IMR-90 (cell line): ENCODE data around the gene IFT52. TPM values are rescaled to one million over a fixed set of nuclear protein-coding genes. Genes with fewer than 3 reads are reported as not detected.

ENCODE experiments used
- ATAC-seq: fragments of 200-7000 bp; cut with Tn5 transposase; 2 replicates; pipeline ENCODE4 v1.9.1; 2020; ENCODE audit warnings: low read depth, mild to moderate bottlenecking, moderate library complexity
- BruUV-seq: library from RNA; stranded (reverse); fragments of 400-500 nt; replicated peaks from 2 replicates; lab custom pipeline; 2021; lab: Mats Ljungman, UMichigan
- CTCF ChIA-PET: fragments of 300-600 bp; formaldehyde crosslinking; extraction: SDS; loops from one replicate; lab custom pipeline; 2021; ENCODE audit warnings: antibody characterized with exemption; lab: Yijun Ruan, JAX
- POLR2A ChIA-PET: fragments of 300-600 bp; sonication (Branson Sonifier 250); formaldehyde crosslinking; loops from one replicate; lab custom pipeline; 2022; ENCODE audit warnings: antibody characterized with exemption; ENCODE audit not compliant: unreplicated experiment; lab: Charles Lee
- DNase-seq: peaks from one replicate; pipeline ENCODE4 v3.0.0; 2013
- H2AFZ ChIP-seq: replicated peaks from 2 replicates; pipeline ENCODE3; 2013; ENCODE audit warnings: low read length, mild to moderate bottlenecking; ENCODE audit not compliant: poor library complexity
- H2AK5ac ChIP-seq: 2 replicates; pipeline ENCODE4 v1.6.1; 2013; ENCODE audit warnings: low read depth, low read length, inconsistent platforms
- H2AK9ac ChIP-seq: replicated peaks from 2 replicates; pipeline ENCODE3; 2013; ENCODE audit warnings: mild to moderate bottlenecking, low read depth, low read length, moderate library complexity; ENCODE audit not compliant: poor library complexity
- H2BK120ac ChIP-seq: 2 replicates; pipeline ENCODE4 v1.6.1; 2013; ENCODE audit warnings: low read depth, low read length, inconsistent platforms
- H2BK15ac ChIP-seq: 3 replicates; pipeline ENCODE4 v1.6.1; 2013; ENCODE audit warnings: low read depth, low read length, inconsistent platforms
- H2BK20ac ChIP-seq: 2 replicates; pipeline ENCODE4 v1.6.1; 2013; ENCODE audit warnings: low read depth, mild to moderate bottlenecking, inconsistent platforms, low read length, moderate library complexity
- H2BK5ac ChIP-seq: 2 replicates; pipeline ENCODE4 v1.6.1; 2013; ENCODE audit warnings: mild to moderate bottlenecking, low read depth, low read length, inconsistent platforms; ENCODE audit not compliant: poor library complexity, severe bottlenecking
- H3K14ac ChIP-seq: replicated peaks from 2 replicates; pipeline ENCODE4 v1.6.1; 2013; ENCODE audit warnings: low read depth, low read length, inconsistent platforms
- H3K18ac ChIP-seq: 2 replicates; pipeline ENCODE4 v1.6.1; 2013; ENCODE audit warnings: low read depth, low read length, control low read depth
- H3K23ac ChIP-seq: 2 replicates; pipeline ENCODE4 v1.6.1; 2013; ENCODE audit warnings: low read depth, low read length, inconsistent platforms
- H3K27ac ChIP-seq: 2 replicates; pipeline ENCODE4 v1.5.1; 2013; ENCODE audit warnings: mild to moderate bottlenecking, control low read depth, low read length; ENCODE audit not compliant: insufficient read depth
- H3K27me3 ChIP-seq: 2 replicates; pipeline ENCODE4 v1.6.1; 2013; ENCODE audit warnings: low read length; ENCODE audit not compliant: control insufficient read depth, insufficient read depth
- H3K36me3 ChIP-seq: 2 replicates; pipeline ENCODE4 v1.6.1; 2013; ENCODE audit warnings: low read length, mixed read lengths; ENCODE audit not compliant: control insufficient read depth, insufficient read depth
- H3K4ac ChIP-seq: 2 replicates; pipeline ENCODE4 v1.6.1; 2013; ENCODE audit warnings: low read depth, low read length, inconsistent platforms
- H3K4me1 ChIP-seq: 2 replicates; pipeline ENCODE4 v1.6.1; 2013; ENCODE audit warnings: low read length, mixed read lengths; ENCODE audit not compliant: control insufficient read depth, insufficient read depth
- H3K4me2 ChIP-seq: 2 replicates; pipeline ENCODE4 v1.6.1; 2013; ENCODE audit warnings: low read depth, mild to moderate bottlenecking, control low read depth, low read length, moderate library complexity
- H3K4me3 ChIP-seq: 2 replicates; pipeline ENCODE4 v1.5.1; 2013; ENCODE audit warnings: low read depth, mild to moderate bottlenecking, control low read depth, low read length, moderate library complexity; ENCODE audit not compliant: insufficient read depth
- H3K56ac ChIP-seq: 2 replicates; pipeline ENCODE4 v1.6.1; 2013; ENCODE audit warnings: low read length, inconsistent platforms; ENCODE audit not compliant: insufficient read depth; ENCODE audit errors: extremely low read depth
- H3K79me1 ChIP-seq, 2 experiments: 2 replicates each; pipeline ENCODE4 v1.6.1; 2013; ENCODE audit warnings: low read length in 2 of 2, inconsistent platforms in 1 of 2, low read depth in 1 of 2
- H3K9ac ChIP-seq: 2 replicates; pipeline ENCODE4 v1.6.1; 2013; ENCODE audit warnings: low read depth, low read length, control low read depth
- H3K9me1 ChIP-seq: 2 replicates; pipeline ENCODE4 v1.6.1; 2013; ENCODE audit warnings: low read length, inconsistent platforms; ENCODE audit not compliant: insufficient read depth
- H3K9me3 ChIP-seq: 2 replicates; pipeline ENCODE4 v1.6.1; 2013; ENCODE audit warnings: low read length; ENCODE audit not compliant: control insufficient read depth, insufficient read depth
- H4K20me1 ChIP-seq: 2 replicates; pipeline ENCODE4 v1.6.1; 2013; ENCODE audit warnings: low read length, inconsistent platforms; ENCODE audit not compliant: insufficient read depth
- H4K5ac ChIP-seq: 2 replicates; pipeline ENCODE4 v1.6.1; 2013; ENCODE audit warnings: mild to moderate bottlenecking, low read depth, low read length, control low read depth
- H4K8ac ChIP-seq, 2 experiments: 2 replicates each; pipeline ENCODE4 v1.6.1; 2013; ENCODE audit warnings: low read depth in 2 of 2, low read length in 2 of 2, control low read depth in 1 of 2, inconsistent platforms in 1 of 2
- H4K91ac ChIP-seq: 2 replicates; pipeline ENCODE4 v1.6.1; 2013; ENCODE audit warnings: low read depth, low read length, inconsistent platforms; ENCODE audit not compliant: insufficient read depth
- BHLHE40 ChIP-seq: fragments of 150-350 bp; IDR thresholded peaks from 2 replicates; pipeline ENCODE4 v1.6.1; 2016; ENCODE audit warnings: mild to moderate bottlenecking, low read depth, low read length
- CEBPB ChIP-seq: IDR thresholded peaks from 2 replicates; pipeline ENCODE4 v1.6.1; 2012; ENCODE audit warnings: low read depth, low read length, improper control_type of control experiment
- CHD1 ChIP-seq: IDR thresholded peaks from 2 replicates; pipeline ENCODE4 v1.6.1; 2012; ENCODE audit warnings: low read depth, low read length, improper control_type of control experiment
- ELK1 ChIP-seq: fragments of 150-350 bp; IDR thresholded peaks from 2 replicates; pipeline ENCODE4 v1.6.1; 2016; ENCODE audit warnings: low read depth, mild to moderate bottlenecking, low read length, moderate library complexity, borderline replicate concordance
- FOS ChIP-seq: fragments of 150-350 bp; IDR thresholded peaks from 2 replicates; pipeline ENCODE4 v1.6.1; 2016; ENCODE audit warnings: low read depth, low read length
- MAFK ChIP-seq: IDR thresholded peaks from 2 replicates; pipeline ENCODE4 v1.6.1; 2012; ENCODE audit warnings: low read depth, low read length, improper control_type of control experiment
- MAZ ChIP-seq: IDR thresholded peaks from 2 replicates; pipeline ENCODE4 v1.6.1; 2012; ENCODE audit warnings: low read depth, mild to moderate bottlenecking, low read length, improper control_type of control experiment, moderate library complexity, borderline replicate concordance
- MXI1 ChIP-seq: IDR thresholded peaks from 2 replicates; pipeline ENCODE4 v1.6.1; 2012; ENCODE audit warnings: low read depth, mild to moderate bottlenecking, low read length, moderate library complexity, borderline replicate concordance
- NFE2L2 ChIP-seq: fragments of 150-350 bp; IDR thresholded peaks from 2 replicates; pipeline ENCODE4 v1.6.1; 2016; ENCODE audit warnings: low read depth, mild to moderate bottlenecking, low read length
- POLR2A ChIP-seq: IDR thresholded peaks from 2 replicates; pipeline ENCODE4 v1.6.1; 2012; ENCODE audit warnings: mild to moderate bottlenecking, low read depth, low read length
- RAD21 ChIP-seq: IDR thresholded peaks from 2 replicates; pipeline ENCODE4 v1.6.1; 2012; ENCODE audit warnings: low read length, improper control_type of control experiment
- RCOR1 ChIP-seq: IDR thresholded peaks from 2 replicates; pipeline ENCODE4 v1.6.1; 2012; ENCODE audit warnings: mild to moderate bottlenecking, low read length, improper control_type of control experiment; ENCODE audit not compliant: insufficient replicate concordance
- RFX5 ChIP-seq: IDR thresholded peaks from 2 replicates; pipeline ENCODE4 v1.8.0; 2012; ENCODE audit warnings: low read depth, mild to moderate bottlenecking, low read length, moderate library complexity
- SMC3 ChIP-seq: fragments of 150-350 bp; IDR thresholded peaks from 2 replicates; pipeline ENCODE4 v1.6.1; 2016; ENCODE audit warnings: low read depth, mild to moderate bottlenecking, antibody characterized with exemption, low read length, moderate library complexity
- USF2 ChIP-seq: fragments of 150-350 bp; IDR thresholded peaks from 2 replicates; pipeline ENCODE4 v1.6.1; 2017; ENCODE audit warnings: mild to moderate bottlenecking, antibody characterized with exemption, low read length, low read depth
- WGBS, 2 experiments: methylation state at CpG; one replicate each; pipeline versions ENCODE4 v1.1.5 to v1.1.7; 2013; ENCODE audit warnings: missing lambda C conversion rate in 2 of 2; ENCODE audit not compliant: insufficient read length in 1 of 2; ENCODE audit errors: extremely low coverage in 2 of 2; 5-methylcytosine and 5-hydroxymethylcytosine counted together
- dilution Hi-C: fragments of 300-500 bp; cut with HindIII; formaldehyde crosslinking; loops from one replicate; pipeline ENCODE4 v1.14.3; 2018; ENCODE audit warnings: low sequenced_read_pairs; ENCODE audit not compliant: unreplicated experiment
- in situ Hi-C: fragments of 300-500 bp; cut with MboI; formaldehyde crosslinking; loops from 3 replicates; pipeline ENCODE4 v1.14.3; 2019; ENCODE audit warnings: low sequenced_read_pairs, inconsistent platforms, mixed read lengths
- intact Hi-C: fragments of 100-400 bp; cut with micrococcal nuclease; formaldehyde crosslinking; loops from 2 replicates; pipeline ENCODE4 v1.10.0; 2022
- polyA plus RNA-seq, 3 experiments: library from polyadenylated mRNA; depleted of rRNA; stranded (reverse); fragments of >200 nt; gene quantifications; 2 replicates each; pipeline ENCODE4 v1.2.3, GENCODE V29; 2012; ENCODE audit warnings: low replicate concordance in 1 of 3
- total RNA-seq: library from RNA; depleted of rRNA; stranded (reverse); fragments of >200 nt; gene quantifications from 2 replicates; pipeline ENCODE4 v1.2.3, GENCODE V29; 2012
- TF ChIP-seq, protein P1 (sequence below): conservative IDR thresholded peaks from 2 replicates; pipeline ENCODE4 v1.5.1; 2012; ENCODE audit warnings: mild to moderate bottlenecking, low read depth, low read length, improper control_type of control experiment

The IFT52 gene
- total and polyA plus RNA-seq, 2 of the 4 experiments (the other 2 are of a cell fraction): 31.2 to 55.6 TPM

DNA sequence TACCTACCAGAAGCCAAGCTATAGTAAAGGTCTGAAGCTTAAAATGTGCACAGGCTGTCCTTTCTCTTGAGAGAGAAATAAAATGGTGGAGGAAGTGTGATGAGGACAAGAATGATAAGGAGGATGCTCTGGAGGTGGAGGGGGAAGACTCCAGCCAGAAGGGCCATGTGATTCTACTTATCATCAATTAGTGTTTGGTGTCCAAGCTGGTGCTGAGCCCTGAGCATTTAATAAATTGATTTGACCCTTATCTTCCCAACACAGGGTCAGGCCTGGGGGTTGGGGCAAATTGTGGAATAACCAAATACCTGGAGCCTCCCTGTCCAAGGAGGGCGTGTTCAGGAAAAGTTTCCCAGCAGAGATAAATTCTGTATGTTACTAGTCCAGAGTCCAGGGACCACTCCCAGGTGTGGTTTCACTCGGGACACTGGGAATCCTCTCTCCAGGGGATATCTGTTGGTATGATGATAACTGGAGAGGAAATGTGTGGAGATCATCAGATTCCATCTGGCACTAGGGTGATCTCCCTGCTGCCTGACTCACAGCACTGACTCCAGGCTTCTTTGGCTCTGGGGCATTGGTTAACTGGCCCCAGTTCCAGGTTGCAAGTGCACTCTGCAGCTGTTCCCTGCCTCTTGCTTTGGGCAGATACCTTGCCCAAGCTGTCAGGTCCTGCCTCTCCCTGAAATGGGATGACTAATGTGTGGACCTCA is 72.4 kb downstream of the IFT52 start:
- ATAC-seq: no peak
- POLR2A ChIA-PET: no interaction called here

More for the DNA sequence above, 72.4 kb downstream of the IFT52 start:
- Histone ChIP-seq H2BK120ac (no peak overlapping the region), H3K4me1 (peaks cover 1% of the 10 kb centered on the region; the same call in 1 of the 2 replicates), H3K27ac (no peak overlapping the region), H3K9me1 (0 out of 2 replicates have a peak, but pooled peaks cover 4% of the 10 kb centered on the region), H3K18ac (no peak overlapping the region), H2AK9ac (no peak overlapping the region), H4K5ac (no peak overlapping the region), H3K4me2 (no peak overlapping the region), H3K23ac (no peak overlapping the region), H4K91ac (no peak overlapping the region), H3K9me3 (no peaks in the 10 kb centered on the region), H3K27me3 (peaks cover 3% of the 10 kb centered on the region; the same call in 1 of the 2 replicates), H2BK15ac (no peak overlapping the region), H3K4me3 (no peak overlapping the region), H2AFZ (no peak overlapping the region), H3K9ac (no peak overlapping the region), H4K20me1 (no peaks in the 10 kb centered on the region; the same call in 1 of the 2 replicates), H3K36me3 (no peaks in the 10 kb centered on the region), H4K8ac (no peak overlapping the region), H2BK20ac (no peak overlapping the region), H3K14ac (no peak overlapping the region), H2BK5ac (no peak overlapping the region), H3K56ac (no peak overlapping the region), H3K79me1 (peaks cover 7 to 8% of the 10 kb centered on the region in 2 experiments; a peak in 3 of 4 replicates), H2AK5ac (no peak overlapping the region), H3K4ac (no peak overlapping the region)
- in situ Hi-C loops: no loop called here
- BruUV-seq: no TSS peak
- WGBS, 2 experiments: no CpG with 5 or more reads among the region's 2 CpGs
- peak; percentile 34 for DNase-seq
- CTCF ChIA-PET: no interaction called here
- TF ChIP-seq POLR2A: no peak
- no peak for TF ChIP-seq MAFK
- TF ChIP-seq CHD1: no peak
- no peak for TF ChIP-seq BHLHE40
- no peak for TF ChIP-seq CEBPB
- TF ChIP-seq MAZ: no peak
- TF ChIP-seq RAD21: no peak
- TF ChIP-seq, protein P1, sequence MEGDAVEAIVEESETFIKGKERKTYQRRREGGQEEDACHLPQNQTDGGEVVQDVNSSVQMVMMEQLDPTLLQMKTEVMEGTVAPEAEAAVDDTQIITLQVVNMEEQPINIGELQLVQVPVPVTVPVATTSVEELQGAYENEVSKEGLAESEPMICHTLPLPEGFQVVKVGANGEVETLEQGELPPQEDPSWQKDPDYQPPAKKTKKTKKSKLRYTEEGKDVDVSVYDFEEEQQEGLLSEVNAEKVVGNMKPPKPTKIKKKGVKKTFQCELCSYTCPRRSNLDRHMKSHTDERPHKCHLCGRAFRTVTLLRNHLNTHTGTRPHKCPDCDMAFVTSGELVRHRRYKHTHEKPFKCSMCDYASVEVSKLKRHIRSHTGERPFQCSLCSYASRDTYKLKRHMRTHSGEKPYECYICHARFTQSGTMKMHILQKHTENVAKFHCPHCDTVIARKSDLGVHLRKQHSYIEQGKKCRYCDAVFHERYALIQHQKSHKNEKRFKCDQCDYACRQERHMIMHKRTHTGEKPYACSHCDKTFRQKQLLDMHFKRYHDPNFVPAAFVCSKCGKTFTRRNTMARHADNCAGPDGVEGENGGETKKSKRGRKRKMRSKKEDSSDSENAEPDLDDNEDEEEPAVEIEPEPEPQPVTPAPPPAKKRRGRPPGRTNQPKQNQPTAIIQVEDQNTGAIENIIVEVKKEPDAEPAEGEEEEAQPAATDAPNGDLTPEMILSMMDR: no peak
- TF ChIP-seq SMC3: no peak
- TF ChIP-seq FOS: no peak
- no peak for TF ChIP-seq ELK1
- TF ChIP-seq USF2: no peak
- TF ChIP-seq MXI1: no peak
- TF ChIP-seq RFX5: no peak
- no peak for TF ChIP-seq RCOR1
- no peak for TF ChIP-seq NFE2L2
- dilution Hi-C loops: no loop called here
- intact Hi-C loops: no loop called here
